GM21529 (cell line): ENCODE measurements around the gene LRMDA.

Experiments
- ATAC-seq: cut with Tn5 transposase; IDR thresholded peaks from one replicate; pipeline ENCODE4 v1.9.1; 2021; ENCODE audit not compliant: unreplicated experiment

The LRMDA gene

GRCh38 chr10:76088008-76088407 lies 656.6 kb downstream of the LRMDA start:
- ATAC-seq = no peak

GRCh38 chr10:76088980-76089379 lies 657.6 kb downstream of the LRMDA start:
- ATAC-seq = no peak

- ATAC-seq = no peak
These were observed 658.2 kb downstream of the LRMDA start for GRCh38 chr10:76089556-76090180.

GRCh38 chr10:76091926-76092325 lies 660.5 kb downstream of the LRMDA start:
- ATAC-seq = no peak

GRCh38 chr10:76106611-76107010 lies 675.2 kb downstream of the LRMDA start:
- no peak for ATAC-seq

- no peak for ATAC-seq
These were observed 677.3 kb downstream of the LRMDA start for GRCh38 chr10:76108563-76109359.

- no peak for ATAC-seq
These were observed 680.0 kb downstream of the LRMDA start for GRCh38 chr10:76111404-76111803.

GRCh38 chr10:76111986-76112825 lies 680.8 kb downstream of the LRMDA start:
- no peak for ATAC-seq

- ATAC-seq = no peak
These were observed 681.4 kb downstream of the LRMDA start for GRCh38 chr10:76112826-76113150.

GRCh38 chr10:76113952-76114351 lies 682.5 kb downstream of the LRMDA start:
- no peak for ATAC-seq

GRCh38 chr10:76114581-76115001 lies 683.2 kb downstream of the LRMDA start:
- no peak for ATAC-seq

- no peak for ATAC-seq
These were observed 683.7 kb downstream of the LRMDA start for GRCh38 chr10:76115131-76115470.

- no peak for ATAC-seq
These were observed 684.2 kb downstream of the LRMDA start for GRCh38 chr10:76115471-76116155.

- no peak for ATAC-seq
These were observed 685.1 kb downstream of the LRMDA start for GRCh38 chr10:76116523-76116922.

- no peak for ATAC-seq
These were observed 686.5 kb downstream of the LRMDA start for GRCh38 chr10:76117949-76118348.

GRCh38 chr10:76119036-76119435 lies 687.6 kb downstream of the LRMDA start:
- no peak for ATAC-seq

GRCh38 chr10:76119515-76119914 lies 688.1 kb downstream of the LRMDA start:
- no peak for ATAC-seq

GRCh38 chr10:76122056-76122455 lies 690.6 kb downstream of the LRMDA start:
- no peak for ATAC-seq

GRCh38 chr10:76124280-76124679 lies 692.9 kb downstream of the LRMDA start:
- no peak for ATAC-seq

GRCh38 chr10:76125900-76126299 lies 694.5 kb downstream of the LRMDA start:
- no peak for ATAC-seq
